ENCODE measurements around the gene ABCC2. TPM values are rescaled to one million over a fixed set of nuclear protein-coding genes. Genes with fewer than 3 reads are reported as not detected.

ABCC2 gene
- total RNA-seq, 1 donor, result 1.4 TPM

DNA sequence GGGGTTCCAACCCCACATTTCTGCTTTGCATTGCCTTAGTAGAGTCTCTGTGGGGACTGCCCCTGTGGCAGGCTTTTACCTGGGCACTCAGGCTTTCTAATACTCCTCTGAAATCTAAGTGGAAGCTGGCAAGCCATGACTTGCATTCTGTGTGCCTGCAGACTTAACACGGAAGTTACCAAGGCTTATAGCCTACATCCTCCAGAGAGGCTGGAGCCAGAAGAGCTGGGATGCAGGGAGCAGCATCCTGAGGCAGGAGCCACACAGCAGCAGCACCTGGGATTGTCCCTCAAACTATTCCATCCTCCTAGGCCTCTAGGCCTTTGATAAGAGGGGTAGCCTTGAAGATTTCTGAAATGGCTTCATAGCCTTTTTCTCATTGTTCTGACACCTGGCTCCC is 22.1 kb upstream of the ABCC2 start:
- no peak overlapping the region for H3K4me3 ChIP-seq (ENCODE audit: low read depth, low read length)
- DNase-seq (ENCODE audit: low read depth), result no peak
- TF ChIP-seq, protein P1, sequence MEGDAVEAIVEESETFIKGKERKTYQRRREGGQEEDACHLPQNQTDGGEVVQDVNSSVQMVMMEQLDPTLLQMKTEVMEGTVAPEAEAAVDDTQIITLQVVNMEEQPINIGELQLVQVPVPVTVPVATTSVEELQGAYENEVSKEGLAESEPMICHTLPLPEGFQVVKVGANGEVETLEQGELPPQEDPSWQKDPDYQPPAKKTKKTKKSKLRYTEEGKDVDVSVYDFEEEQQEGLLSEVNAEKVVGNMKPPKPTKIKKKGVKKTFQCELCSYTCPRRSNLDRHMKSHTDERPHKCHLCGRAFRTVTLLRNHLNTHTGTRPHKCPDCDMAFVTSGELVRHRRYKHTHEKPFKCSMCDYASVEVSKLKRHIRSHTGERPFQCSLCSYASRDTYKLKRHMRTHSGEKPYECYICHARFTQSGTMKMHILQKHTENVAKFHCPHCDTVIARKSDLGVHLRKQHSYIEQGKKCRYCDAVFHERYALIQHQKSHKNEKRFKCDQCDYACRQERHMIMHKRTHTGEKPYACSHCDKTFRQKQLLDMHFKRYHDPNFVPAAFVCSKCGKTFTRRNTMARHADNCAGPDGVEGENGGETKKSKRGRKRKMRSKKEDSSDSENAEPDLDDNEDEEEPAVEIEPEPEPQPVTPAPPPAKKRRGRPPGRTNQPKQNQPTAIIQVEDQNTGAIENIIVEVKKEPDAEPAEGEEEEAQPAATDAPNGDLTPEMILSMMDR (IDR thresholded peaks at IDR 0.05; ENCODE audit: insufficient read depth, low read length), result no peak

DNA sequence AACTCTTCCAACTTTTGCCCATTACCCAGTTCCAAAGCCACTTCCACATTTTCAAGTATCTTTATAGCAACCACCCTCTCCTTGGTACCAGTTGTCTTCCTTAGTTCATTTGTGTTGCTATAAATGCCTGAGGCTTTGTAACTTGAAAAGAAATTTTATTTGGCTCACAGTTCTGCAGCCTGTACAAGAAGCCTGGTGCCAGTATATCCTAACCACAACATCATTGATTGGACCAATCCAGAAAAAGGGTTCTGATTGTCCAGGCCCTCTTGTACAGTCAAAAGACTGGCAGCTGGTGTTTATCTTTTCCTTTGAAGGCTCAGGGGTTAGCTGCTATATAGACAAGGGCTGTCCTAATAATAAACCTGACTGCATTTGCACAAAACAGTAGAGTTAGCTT is 21.1 kb upstream of the ABCC2 start:
- H3K4me3 ChIP-seq (ENCODE audit: low read depth, low read length), result no peak overlapping the region
- DNase-seq (ENCODE audit: low read depth), result no peak
- TF ChIP-seq, protein P1 (IDR thresholded peaks at IDR 0.05; ENCODE audit: insufficient read depth, low read length), result no peak

DNA sequence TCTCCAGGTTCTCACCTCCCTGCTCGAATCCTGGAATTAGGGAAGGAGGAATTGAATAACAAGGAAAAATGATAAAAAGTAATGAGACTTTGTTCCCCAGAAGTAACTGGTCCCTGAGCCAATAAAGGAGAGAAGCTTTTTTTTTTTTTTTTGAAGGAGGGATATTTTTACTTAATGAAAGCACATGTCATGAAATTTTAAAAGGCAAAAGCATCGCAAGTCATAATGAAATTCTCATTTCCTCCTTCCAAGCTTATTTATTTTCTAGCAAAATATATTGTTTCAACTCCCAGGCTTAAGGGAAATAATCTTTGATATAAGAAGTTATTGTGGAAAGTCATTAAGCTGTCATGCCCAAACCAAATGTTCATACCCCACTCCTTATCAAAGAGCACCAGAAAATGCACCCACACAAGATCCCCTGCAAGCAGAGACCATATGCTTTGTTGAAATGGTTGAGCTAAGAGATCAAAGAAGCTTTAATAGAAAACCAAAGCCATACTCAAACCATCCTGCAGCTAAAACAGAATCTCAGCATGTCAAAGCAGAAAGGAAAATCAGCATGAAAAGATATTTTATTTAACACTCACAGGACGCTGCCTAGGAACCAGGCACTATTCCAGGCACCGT is 16.7 kb upstream of the ABCC2 start:
- H3K4me3 ChIP-seq (ENCODE audit: low read depth, low read length), result no peak overlapping the region
- no peak for DNase-seq (ENCODE audit: low read depth)
- TF ChIP-seq, protein P1 (IDR thresholded peaks at IDR 0.05; ENCODE audit: insufficient read depth, low read length), result no peak

DNA sequence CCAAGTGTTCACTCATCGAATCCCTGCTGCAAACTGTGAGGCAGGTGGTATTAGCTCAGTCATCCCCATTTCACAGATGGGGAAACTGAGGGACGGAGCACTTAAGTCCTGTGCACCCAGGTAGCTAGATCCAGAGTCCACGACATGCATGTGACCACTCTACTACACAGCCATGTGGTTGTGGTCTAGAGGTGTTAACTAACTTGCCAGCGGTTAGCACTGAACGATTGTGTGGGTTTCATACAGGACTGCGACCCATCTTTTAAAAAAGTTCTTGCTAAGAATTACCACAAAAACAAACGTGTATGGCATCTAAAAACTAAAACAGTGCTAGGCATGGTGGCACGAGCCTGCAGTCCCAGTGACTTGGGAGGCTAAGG is 16.1 kb upstream of the ABCC2 start:
- TF ChIP-seq, protein P1 (IDR thresholded peaks at IDR 0.05; ENCODE audit: insufficient read depth, low read length), result no peak
- H3K4me3 ChIP-seq (ENCODE audit: low read depth, low read length), result no peak overlapping the region
- DNase-seq (ENCODE audit: low read depth), result no peak

DNA sequence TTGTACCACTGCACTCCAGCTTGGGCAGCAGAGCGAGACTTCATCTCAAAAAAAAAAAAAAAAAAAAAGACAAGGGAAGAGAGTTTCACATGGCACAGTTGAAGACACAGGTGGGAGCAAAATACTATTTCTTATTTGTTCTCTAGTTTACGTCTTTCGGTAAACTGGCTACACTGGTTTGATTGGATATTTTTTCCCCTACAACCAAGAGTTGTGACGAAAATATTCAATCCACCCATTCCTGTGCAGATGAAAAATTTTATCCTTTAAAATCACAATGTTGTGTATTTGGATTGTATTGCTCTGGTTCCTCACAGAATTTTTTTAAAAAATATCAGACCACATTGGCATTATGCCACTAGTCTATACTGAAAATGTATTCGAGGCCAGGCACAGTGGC is 14.5 kb upstream of the ABCC2 start:
- no peak for DNase-seq (ENCODE audit: low read depth)
- TF ChIP-seq, protein P1 (IDR thresholded peaks at IDR 0.05; ENCODE audit: insufficient read depth, low read length), result no peak
- no peak overlapping the region for H3K4me3 ChIP-seq (ENCODE audit: low read depth, low read length)

DNA sequence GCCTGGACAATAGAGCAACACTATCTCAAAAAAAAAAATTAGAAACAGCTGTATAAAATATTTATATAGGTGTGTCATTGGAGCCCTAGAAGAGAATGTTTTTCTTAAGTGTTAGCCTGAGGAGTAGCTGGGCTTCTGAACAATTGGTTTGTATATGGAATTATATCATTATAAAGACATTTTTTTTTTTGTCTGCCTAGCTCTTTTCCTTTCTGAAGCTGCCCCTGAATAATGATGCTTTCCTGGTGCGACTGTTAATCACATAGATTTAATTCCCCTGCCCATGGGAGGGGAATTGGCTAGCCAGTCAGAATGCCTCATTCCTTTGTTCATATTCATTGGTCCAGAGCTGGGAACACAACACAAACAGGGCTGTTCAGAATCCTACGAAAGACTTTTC is 13.9 kb upstream of the ABCC2 start:
- no peak overlapping the region for H3K4me3 ChIP-seq (ENCODE audit: low read depth, low read length)
- DNase-seq (ENCODE audit: low read depth), result peak; percentile 74
- TF ChIP-seq, protein P1 (IDR thresholded peaks at IDR 0.05; ENCODE audit: insufficient read depth, low read length), result no peak

DNA sequence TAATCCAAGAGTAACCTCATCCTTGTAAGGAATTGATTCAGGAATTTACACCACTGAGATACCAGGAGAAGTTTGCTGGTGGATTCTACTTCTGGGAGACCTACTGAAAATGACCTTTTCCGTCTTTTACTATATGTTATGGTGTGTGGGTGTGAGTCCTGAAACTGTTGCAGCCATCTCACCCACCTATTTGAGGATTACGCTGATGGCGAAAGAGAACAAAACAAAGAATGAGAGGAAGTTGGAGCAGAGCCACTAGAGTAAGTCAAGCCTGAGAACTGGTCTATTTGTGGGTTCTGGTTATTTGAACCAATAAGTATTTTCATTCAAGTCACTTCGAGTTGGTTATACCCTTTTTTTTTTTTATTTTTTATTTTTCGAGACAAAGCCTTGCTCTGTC is 12.7 kb upstream of the ABCC2 start:
- no peak overlapping the region for H3K4me3 ChIP-seq (ENCODE audit: low read depth, low read length)
- DNase-seq (ENCODE audit: low read depth), result no peak
- TF ChIP-seq, protein P1 (IDR thresholded peaks at IDR 0.05; ENCODE audit: insufficient read depth, low read length), result no peak

Measured in fibroblast of the aortic adventitia (primary cell).